Spinal cord (tissue), 10 donors: ENCODE results near the gene ACR. TPM values are rescaled to one million over a fixed set of nuclear protein-coding genes. Genes with fewer than 3 reads are reported as not detected.
A peak's percentile ranks its signal among the peaks of the same experiment; 100 is the strongest.

Experiments
- DNase-seq, 6 donors: peaks; one replicate each; pipeline versions ENCODE4 v3.0.0 to v3.0.0-alpha.2; 2013 to 2015; ENCODE audit warnings: low spot score in 6 of 6, low read depth in 4 of 6
- H3K27ac ChIP-seq: one replicate; pipeline ENCODE4 v1.5.1; 2013; ENCODE audit warnings: low read depth, low read length, control low read depth
- H3K27me3 ChIP-seq: one replicate; pipeline ENCODE4 v1.6.1; 2013; ENCODE audit warnings: low read length; ENCODE audit not compliant: control insufficient read depth, insufficient read depth
- H3K36me3 ChIP-seq: one replicate; pipeline ENCODE4 v1.6.1; 2013; ENCODE audit warnings: low read length; ENCODE audit not compliant: control insufficient read depth, insufficient read depth
- H3K4me1 ChIP-seq: one replicate; pipeline ENCODE4 v1.6.1; 2013; ENCODE audit warnings: low read length; ENCODE audit not compliant: control insufficient read depth, insufficient read depth
- H3K4me3 ChIP-seq: one replicate; pipeline ENCODE4 v1.5.1; 2013; ENCODE audit warnings: low read depth, low read length, control low read depth
- H3K9me3 ChIP-seq: one replicate; pipeline ENCODE4 v1.6.1; 2013; ENCODE audit warnings: low read length; ENCODE audit not compliant: control insufficient read depth, insufficient read depth
- WGBS: methylation state at CpG from one replicate; pipeline ENCODE4 v1.1.5; 2013; ENCODE audit warnings: missing lambda C conversion rate; ENCODE audit not compliant: insufficient coverage; 5-methylcytosine and 5-hydroxymethylcytosine counted together
- polyA plus RNA-seq, 2 donors: library from polyadenylated mRNA; unstranded; fragments of 120-200 nt; gene quantifications; one replicate each; pipeline ENCODE4 v1.2.1, GENCODE V29; 2013; ENCODE audit not compliant: insufficient read length in 2 of 2
- total RNA-seq, 2 donors: library from RNA; depleted of rRNA in 1 of 2; stranded (reverse); fragments of 120-200 nt in 1 of 2; fragments of >200 nt in 1 of 2; gene quantifications; one replicate each; pipeline versions ENCODE4 v1.2.3 to v1.2.4, GENCODE V29; 2013 to 2014
- donor health status: healthy.

ACR gene
- total and polyA plus RNA-seq, 4 donors, result 0.17 to 0.98 (median 0.70) TPM; not detected in 1

- H3K27me3 ChIP-seq, result no peaks in the 10 kb centered on the region
- H3K4me1 ChIP-seq, result peaks cover 60% of the 10 kb centered on the region
- no peak overlapping the region for H3K4me3 ChIP-seq
- DNase-seq, result no peak
- peaks cover 60% of the 10 kb centered on the region for H3K36me3 ChIP-seq
- no peaks in the 10 kb centered on the region for H3K9me3 ChIP-seq
- 93% methylated on average over 3 of the region's 6 CpGs for WGBS
- no peak overlapping the region for H3K27ac ChIP-seq
These were observed 27.8 kb upstream of the ACR start for GRCh38 chr22:50710221-50710620.

- H3K9me3 ChIP-seq, result no peaks in the 10 kb centered on the region
- WGBS, result 97% methylated on average over 38 of the region's 38 CpGs
- H3K27ac ChIP-seq, result no peak overlapping the region
- H3K27me3 ChIP-seq, result no peaks in the 10 kb centered on the region
- peaks cover 60% of the 10 kb centered on the region for H3K36me3 ChIP-seq
- peaks cover 58% of the 10 kb centered on the region for H3K4me1 ChIP-seq
- H3K4me3 ChIP-seq, result no peak overlapping the region
- no peak for DNase-seq
These were observed 27.1 kb upstream of the ACR start for GRCh38 chr22:50710886-50711285.

- Histone ChIP-seq H3K4me1 (peaks cover 50% of the 10 kb centered on the region), H3K4me3 (no peak overlapping the region), H3K36me3 (peaks cover 60% of the 10 kb centered on the region), H3K9me3 (no peaks in the 10 kb centered on the region), H3K27me3 (no peaks in the 10 kb centered on the region), H3K27ac (no peak overlapping the region)
- 88% methylated on average over 13 of the region's 16 CpGs for WGBS
- no peak for DNase-seq
These were observed 26.3 kb upstream of the ACR start for GRCh38 chr22:50711446-50712340.

- Histone ChIP-seq H3K4me1 (peaks cover 50% of the 10 kb centered on the region), H3K27me3 (no peaks in the 10 kb centered on the region), H3K27ac (no peak overlapping the region), H3K9me3 (no peaks in the 10 kb centered on the region), H3K4me3 (no peak overlapping the region), H3K36me3 (peaks cover 65% of the 10 kb centered on the region)
- WGBS, result 88% methylated on average over 7 of the region's 9 CpGs
- DNase-seq, result no peak
These were observed 25.5 kb upstream of the ACR start for GRCh38 chr22:50712341-50713007.

- H3K27ac ChIP-seq, result peak overlapping the region; percentile 49
- peaks cover 70% of the 10 kb centered on the region for H3K36me3 ChIP-seq
- 87% methylated on average over 6 of the region's 13 CpGs for WGBS
- no peak overlapping the region for H3K4me3 ChIP-seq
- no peaks in the 10 kb centered on the region for H3K9me3 ChIP-seq
- no peaks in the 10 kb centered on the region for H3K27me3 ChIP-seq
- peaks cover 50% of the 10 kb centered on the region for H3K4me1 ChIP-seq
- DNase-seq, result no peak
These were observed 25.0 kb upstream of the ACR start for GRCh38 chr22:50713008-50713385.

GRCh38 chr22:50713571-50714056, 24.4 kb upstream of the ACR start:
- H3K4me1 ChIP-seq, result peaks cover 50% of the 10 kb centered on the region
- H3K4me3 ChIP-seq, result no peak overlapping the region
- no peaks in the 10 kb centered on the region for H3K9me3 ChIP-seq
- 66% methylated on average over 4 of the region's 5 CpGs for WGBS
- peak in 5 of 6 donors; percentile 21 to 78 (median 54) for DNase-seq
- no peaks in the 10 kb centered on the region for H3K27me3 ChIP-seq
- H3K27ac ChIP-seq, result peak overlapping the region; percentile 50
- H3K36me3 ChIP-seq, result peaks cover 73% of the 10 kb centered on the region

- Histone ChIP-seq H3K4me1 (peaks cover 51% of the 10 kb centered on the region), H3K36me3 (peaks cover 74% of the 10 kb centered on the region), H3K27me3 (peaks cover 3% of the 10 kb centered on the region), H3K4me3 (no peak overlapping the region), H3K27ac (peak overlapping the region; percentile 50), H3K9me3 (no peaks in the 10 kb centered on the region)
- 87% methylated on average over 7 of the region's 7 CpGs for WGBS
- DNase-seq, result no peak
These were observed 23.9 kb upstream of the ACR start for GRCh38 chr22:50714150-50714549.

- no peaks in the 10 kb centered on the region for H3K9me3 ChIP-seq
- no peak overlapping the region for H3K4me3 ChIP-seq
- no peak for DNase-seq
- WGBS, result 94% methylated on average over 22 of the region's 22 CpGs
- H3K4me1 ChIP-seq, result peaks cover 55% of the 10 kb centered on the region
- no peak overlapping the region for H3K27ac ChIP-seq
- peaks cover 9% of the 10 kb centered on the region for H3K27me3 ChIP-seq
- peaks cover 74% of the 10 kb centered on the region for H3K36me3 ChIP-seq
These were observed 23.3 kb upstream of the ACR start for GRCh38 chr22:50714631-50715179.

GRCh38 chr22:50715250-50715649, 22.8 kb upstream of the ACR start:
- H3K27ac ChIP-seq, result no peak overlapping the region
- peaks cover 72% of the 10 kb centered on the region for H3K36me3 ChIP-seq
- DNase-seq, result no peak
- WGBS, result 93% methylated on average over 8 of the region's 9 CpGs
- H3K9me3 ChIP-seq, result no peaks in the 10 kb centered on the region
- peaks cover 12% of the 10 kb centered on the region for H3K27me3 ChIP-seq
- H3K4me1 ChIP-seq, result peaks cover 57% of the 10 kb centered on the region
- H3K4me3 ChIP-seq, result no peak overlapping the region
